ENCODE data around the gene SERINC3. TPM values are rescaled to one million over a fixed set of nuclear protein-coding genes. Genes with fewer than 3 reads are reported as not detected.

SERINC3 gene
- total and polyA plus RNA-seq, 2 of the 13 experiments (the other 11 are each of a cell fraction or from before 2014, with no cell fraction given), result 82.0 to 226 TPM

- TF ChIP-seq PAXIP1 (CRISPR knock-in tag; conservative IDR thresholded peaks at IDR 0.05), result peak; percentile 14; the same call in 1 of the 2 replicates
- TF ChIP-seq NAIF1 (CRISPR knock-in tag; IDR thresholded peaks at IDR 0.05; ENCODE audit: borderline replicate concordance), result no peak
- TF ChIP-seq ZNF800 (CRISPR knock-in tag; IDR thresholded peaks at IDR 0.05), result no peak
- TF ChIP-seq ZNF501 (CRISPR knock-in tag; IDR thresholded peaks at IDR 0.05), result 0 out of 2 replicates have a peak, but pooled peaks have one; percentile 27
- no peak for TF ChIP-seq HOXA9 (CRISPR knock-in tag; IDR thresholded peaks at IDR 0.05; ENCODE audit: borderline replicate concordance)
- no peak for TF ChIP-seq SMAD9 (CRISPR knock-in tag; IDR thresholded peaks at IDR 0.05)
- no peak for TF ChIP-seq POLR2AphosphoS5 (IDR thresholded peaks at IDR 0.05; ENCODE audit: low read depth, low read length)
- TF ChIP-seq ZNF329 (CRISPR knock-in tag; IDR thresholded peaks at IDR 0.05; ENCODE audit: low read depth), result no peak
- no peak for TF ChIP-seq JUNB (CRISPR knock-in tag; IDR thresholded peaks at IDR 0.05; ENCODE audit: borderline replicate concordance)
- TF ChIP-seq NKX3-1 (CRISPR knock-in tag; IDR thresholded peaks at IDR 0.05), result no peak
- TF ChIP-seq MYC (CRISPR knock-in tag; IDR thresholded peaks at IDR 0.05; ENCODE audit: borderline replicate concordance), result no peak
- TF ChIP-seq ZNF33B (CRISPR knock-in tag; IDR thresholded peaks at IDR 0.05), result no peak
- no peak for TF ChIP-seq ZNF841 (CRISPR knock-in tag; IDR thresholded peaks at IDR 0.05; ENCODE audit: borderline replicate concordance)
- TF ChIP-seq TRIM22 (IDR thresholded peaks at IDR 0.05), result no peak
- TF ChIP-seq BCL3 (CRISPR knock-in tag; IDR thresholded peaks at IDR 0.05), result no peak
- TF ChIP-seq ZNF652 (CRISPR knock-in tag; IDR thresholded peaks at IDR 0.05; ENCODE audit: borderline replicate concordance, low read depth), result no peak
- TF ChIP-seq HNF4G (IDR thresholded peaks at IDR 0.05; ENCODE audit: borderline replicate concordance, low read depth, low read length), result no peak
- TF ChIP-seq HNF4G (CRISPR knock-in tag; IDR thresholded peaks at IDR 0.05; ENCODE audit: borderline replicate concordance, low read depth), result no peak
- TF ChIP-seq KLF11 (CRISPR knock-in tag; IDR thresholded peaks at IDR 0.05), result no peak
- no peak for TF ChIP-seq ZNF468 (CRISPR knock-in tag; IDR thresholded peaks at IDR 0.05)
- no peak for TF ChIP-seq MLLT10 (CRISPR knock-in tag; IDR thresholded peaks at IDR 0.05)
- no peak for TF ChIP-seq ATF2 (CRISPR knock-in tag; IDR thresholded peaks at IDR 0.05)
- TF ChIP-seq KAT2B (IDR thresholded peaks at IDR 0.05; ENCODE audit: borderline replicate concordance, low read depth, low read length), result no peak
Observed at GRCh38 chr20:44461803-44462174, 60.1 kb downstream of the SERINC3 start (continued).
